Tibial nerve (tissue), 3 donors: ENCODE results near the gene ELOVL7.

Source experiments
- POLR2A ChIP-seq, 2 donors: fragments of 450-650 bp; IDR thresholded peaks; one replicate each; pipeline ENCODE4 v1.6.1; 2017; ENCODE audit warnings: antibody characterized with exemption in 2 of 2, mild to moderate bottlenecking in 2 of 2, moderate library complexity in 2 of 2
- TF ChIP-seq, protein P1 (sequence below), 5 experiments: fragments of 200-600 bp in 3 of 5; fragments of 450-650 bp in 2 of 5; sonication (generic) in 3 of 5; IDR thresholded peaks; one replicate each; pipeline ENCODE4 v1.5.1; 2016 to 2019; ENCODE audit warnings: antibody characterized with exemption in 5 of 5, mild to moderate bottlenecking in 3 of 5, moderate library complexity in 2 of 5

DNA sequence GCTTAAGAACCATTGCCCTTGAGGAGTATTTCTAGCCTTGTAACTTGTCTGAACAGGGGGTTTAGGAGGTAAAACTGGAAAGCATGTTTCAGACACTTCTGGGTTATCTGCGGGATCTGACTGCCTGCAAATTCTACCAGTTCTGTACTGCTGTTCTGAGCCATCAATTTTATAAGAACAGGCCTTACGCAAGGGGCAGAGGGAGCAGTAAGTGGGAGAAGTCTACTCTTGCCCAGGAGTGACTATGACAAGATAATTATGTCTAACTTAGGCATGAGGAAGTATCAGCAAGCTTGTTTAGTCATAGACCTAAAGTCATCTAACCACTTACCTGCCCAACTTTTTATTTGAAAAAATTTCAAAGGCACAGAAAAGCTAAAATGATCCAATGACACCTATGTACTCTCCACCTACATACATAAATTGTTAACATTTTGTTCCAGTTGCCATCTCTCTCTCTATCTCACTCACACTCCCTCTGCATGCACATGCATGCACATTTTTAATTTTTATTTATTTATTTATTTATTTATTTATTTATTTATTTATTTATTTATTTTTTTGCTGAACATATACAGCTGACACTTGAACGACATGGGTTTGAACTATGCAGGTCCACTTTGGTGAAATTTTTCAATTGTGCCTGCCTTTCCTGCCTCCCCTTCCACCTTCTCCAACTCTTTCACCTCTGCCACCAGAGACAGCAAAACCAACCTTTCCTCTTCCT, 125.7 kb downstream of the ELOVL7 start:
- TF ChIP-seq, protein P1, sequence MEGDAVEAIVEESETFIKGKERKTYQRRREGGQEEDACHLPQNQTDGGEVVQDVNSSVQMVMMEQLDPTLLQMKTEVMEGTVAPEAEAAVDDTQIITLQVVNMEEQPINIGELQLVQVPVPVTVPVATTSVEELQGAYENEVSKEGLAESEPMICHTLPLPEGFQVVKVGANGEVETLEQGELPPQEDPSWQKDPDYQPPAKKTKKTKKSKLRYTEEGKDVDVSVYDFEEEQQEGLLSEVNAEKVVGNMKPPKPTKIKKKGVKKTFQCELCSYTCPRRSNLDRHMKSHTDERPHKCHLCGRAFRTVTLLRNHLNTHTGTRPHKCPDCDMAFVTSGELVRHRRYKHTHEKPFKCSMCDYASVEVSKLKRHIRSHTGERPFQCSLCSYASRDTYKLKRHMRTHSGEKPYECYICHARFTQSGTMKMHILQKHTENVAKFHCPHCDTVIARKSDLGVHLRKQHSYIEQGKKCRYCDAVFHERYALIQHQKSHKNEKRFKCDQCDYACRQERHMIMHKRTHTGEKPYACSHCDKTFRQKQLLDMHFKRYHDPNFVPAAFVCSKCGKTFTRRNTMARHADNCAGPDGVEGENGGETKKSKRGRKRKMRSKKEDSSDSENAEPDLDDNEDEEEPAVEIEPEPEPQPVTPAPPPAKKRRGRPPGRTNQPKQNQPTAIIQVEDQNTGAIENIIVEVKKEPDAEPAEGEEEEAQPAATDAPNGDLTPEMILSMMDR (IDR thresholded peaks at IDR 0.05) = no peak
- TF ChIP-seq POLR2A (IDR thresholded peaks at IDR 0.05) = no peak
